Ishikawa (cell line): ENCODE measurements around the gene ASCL2.
A peak's percentile ranks its signal among the peaks of the same experiment; 100 is the strongest.

Source experiments
- CEBPB ChIP-seq: IDR thresholded peaks from 2 replicates; pipeline ENCODE4 v1.6.1; 2012
- CREB1 ChIP-seq: IDR thresholded peaks from 2 replicates; pipeline ENCODE4 v1.6.1; 2012; ENCODE audit warnings: low read depth
- EGR1 ChIP-seq: IDR thresholded peaks from 2 replicates; pipeline ENCODE4 v1.6.1; 2012
- EP300 ChIP-seq: IDR thresholded peaks from 2 replicates; pipeline ENCODE4 v1.6.1; 2012; ENCODE audit warnings: borderline replicate concordance
- FOXM1 ChIP-seq: IDR thresholded peaks from 2 replicates; pipeline ENCODE4 v1.6.1; 2012; ENCODE audit warnings: low read depth, borderline replicate concordance
- MAX ChIP-seq: IDR thresholded peaks from 2 replicates; pipeline ENCODE4 v1.6.1; 2012
- NFIC ChIP-seq: IDR thresholded peaks from 2 replicates; pipeline ENCODE4 v1.6.1; 2012
- RAD21 ChIP-seq: IDR thresholded peaks from 2 replicates; pipeline ENCODE4 v1.6.1; 2012; ENCODE audit warnings: low read depth
- TAF1 ChIP-seq: IDR thresholded peaks from 2 replicates; pipeline ENCODE4 v1.6.1; 2012; ENCODE audit warnings: low read depth, mild to moderate bottlenecking
- TCF12 ChIP-seq: IDR thresholded peaks from 2 replicates; pipeline ENCODE4 v1.6.1; 2012; ENCODE audit warnings: low read depth
- TEAD4 ChIP-seq: IDR thresholded peaks from 2 replicates; pipeline ENCODE4 v1.6.1; 2012
- YY1 ChIP-seq: IDR thresholded peaks from 2 replicates; pipeline ENCODE4 v1.6.1; 2012; ENCODE audit warnings: low read depth
- ZBTB7A ChIP-seq: IDR thresholded peaks from 2 replicates; pipeline ENCODE4 v1.6.1; 2012; ENCODE audit warnings: low read depth
- TF ChIP-seq, protein P1 (sequence below): IDR thresholded peaks from 2 replicates; pipeline ENCODE4 v1.6.1; 2012
- TF ChIP-seq, protein P2 (sequence below): IDR thresholded peaks from 2 replicates; pipeline ENCODE4 v1.6.1; 2012; ENCODE audit warnings: low read depth, mild to moderate bottlenecking

Gene ASCL2

DNA sequence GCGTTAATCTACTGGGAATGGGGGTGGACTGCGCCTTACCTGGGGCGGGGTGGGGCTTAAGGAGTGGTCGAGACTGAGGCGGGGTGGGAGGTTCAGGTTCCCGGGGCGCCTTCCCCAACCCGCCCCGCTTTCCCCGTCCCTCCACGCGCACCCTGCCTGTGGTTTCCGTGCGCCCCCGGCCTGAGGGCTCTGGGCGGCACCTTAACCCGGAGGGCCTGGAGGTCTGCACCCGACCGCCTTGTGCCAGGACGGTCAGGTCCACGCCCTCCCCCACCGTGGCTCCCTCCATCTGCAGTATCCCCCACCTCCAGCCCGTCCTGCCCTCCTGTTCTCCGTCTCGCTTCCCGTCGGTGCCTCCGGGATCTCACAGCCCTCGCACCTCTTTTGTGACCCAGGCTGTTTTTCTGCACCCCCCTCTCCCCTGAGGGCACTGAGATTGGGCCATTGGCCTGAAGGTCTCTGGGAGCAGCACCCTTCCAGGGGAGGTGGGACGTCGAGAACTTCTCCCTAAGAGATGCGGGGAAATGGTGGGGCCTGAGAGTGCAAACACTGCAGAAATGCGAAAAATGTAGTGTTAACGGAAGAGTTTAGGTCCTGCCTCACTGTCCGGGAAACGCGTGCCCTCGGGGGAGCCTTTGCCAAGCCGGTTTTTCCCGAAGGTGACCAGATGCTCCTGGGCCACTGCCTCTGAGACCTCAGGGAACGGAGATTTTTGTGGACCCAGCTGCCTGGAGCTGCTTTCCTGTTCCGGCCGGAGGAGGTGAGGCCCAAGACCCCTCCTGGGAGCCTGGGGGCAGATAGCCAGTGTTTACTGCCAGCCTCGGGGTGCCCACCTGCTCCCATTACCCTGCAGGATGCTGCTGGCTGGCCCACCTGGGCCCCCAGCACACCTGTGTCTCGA is 1.2 kb upstream of the ASCL2 start:
- TF ChIP-seq, protein P1, sequence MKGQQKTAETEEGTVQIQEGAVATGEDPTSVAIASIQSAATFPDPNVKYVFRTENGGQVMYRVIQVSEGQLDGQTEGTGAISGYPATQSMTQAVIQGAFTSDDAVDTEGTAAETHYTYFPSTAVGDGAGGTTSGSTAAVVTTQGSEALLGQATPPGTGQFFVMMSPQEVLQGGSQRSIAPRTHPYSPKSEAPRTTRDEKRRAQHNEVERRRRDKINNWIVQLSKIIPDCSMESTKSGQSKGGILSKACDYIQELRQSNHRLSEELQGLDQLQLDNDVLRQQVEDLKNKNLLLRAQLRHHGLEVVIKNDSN: no peak
- TF ChIP-seq CREB1: no peak
- TF ChIP-seq MAX: no peak
- no peak for TF ChIP-seq EP300
- no peak for TF ChIP-seq ZBTB7A
- TF ChIP-seq, protein P2, sequence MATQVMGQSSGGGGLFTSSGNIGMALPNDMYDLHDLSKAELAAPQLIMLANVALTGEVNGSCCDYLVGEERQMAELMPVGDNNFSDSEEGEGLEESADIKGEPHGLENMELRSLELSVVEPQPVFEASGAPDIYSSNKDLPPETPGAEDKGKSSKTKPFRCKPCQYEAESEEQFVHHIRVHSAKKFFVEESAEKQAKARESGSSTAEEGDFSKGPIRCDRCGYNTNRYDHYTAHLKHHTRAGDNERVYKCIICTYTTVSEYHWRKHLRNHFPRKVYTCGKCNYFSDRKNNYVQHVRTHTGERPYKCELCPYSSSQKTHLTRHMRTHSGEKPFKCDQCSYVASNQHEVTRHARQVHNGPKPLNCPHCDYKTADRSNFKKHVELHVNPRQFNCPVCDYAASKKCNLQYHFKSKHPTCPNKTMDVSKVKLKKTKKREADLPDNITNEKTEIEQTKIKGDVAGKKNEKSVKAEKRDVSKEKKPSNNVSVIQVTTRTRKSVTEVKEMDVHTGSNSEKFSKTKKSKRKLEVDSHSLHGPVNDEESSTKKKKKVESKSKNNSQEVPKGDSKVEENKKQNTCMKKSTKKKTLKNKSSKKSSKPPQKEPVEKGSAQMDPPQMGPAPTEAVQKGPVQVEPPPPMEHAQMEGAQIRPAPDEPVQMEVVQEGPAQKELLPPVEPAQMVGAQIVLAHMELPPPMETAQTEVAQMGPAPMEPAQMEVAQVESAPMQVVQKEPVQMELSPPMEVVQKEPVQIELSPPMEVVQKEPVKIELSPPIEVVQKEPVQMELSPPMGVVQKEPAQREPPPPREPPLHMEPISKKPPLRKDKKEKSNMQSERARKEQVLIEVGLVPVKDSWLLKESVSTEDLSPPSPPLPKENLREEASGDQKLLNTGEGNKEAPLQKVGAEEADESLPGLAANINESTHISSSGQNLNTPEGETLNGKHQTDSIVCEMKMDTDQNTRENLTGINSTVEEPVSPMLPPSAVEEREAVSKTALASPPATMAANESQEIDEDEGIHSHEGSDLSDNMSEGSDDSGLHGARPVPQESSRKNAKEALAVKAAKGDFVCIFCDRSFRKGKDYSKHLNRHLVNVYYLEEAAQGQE: no peak
- TF ChIP-seq TEAD4: no peak
- no peak for TF ChIP-seq NFIC
- TF ChIP-seq RAD21: no peak
- TF ChIP-seq CEBPB: no peak
- TF ChIP-seq EGR1: no peak
- TF ChIP-seq TCF12: no peak
- TF ChIP-seq YY1: no peak
- no peak for TF ChIP-seq FOXM1
- no peak for TF ChIP-seq TAF1

DNA sequence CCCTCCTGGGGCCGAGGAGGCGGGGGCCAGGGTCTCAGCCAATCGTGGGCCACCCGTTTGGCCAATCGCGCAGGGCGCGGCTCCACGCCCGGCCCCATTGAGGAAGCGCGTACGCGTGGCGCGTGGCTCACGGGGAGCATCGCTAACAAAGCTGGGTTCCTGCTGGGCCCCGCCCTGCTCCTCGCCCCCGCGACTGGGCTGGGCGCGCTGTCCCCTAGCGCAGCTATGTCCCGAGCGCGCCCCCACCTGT is 614 bp upstream of the ASCL2 start:
- TF ChIP-seq EGR1 (0 out of 2 replicates have a peak, but pooled peaks have one; percentile 46), CREB1 (no peak)

- TF ChIP-seq EGR1 (no peak), NFIC (no peak), TCF12 (no peak), YY1 (no peak), TAF1 (no peak), CEBPB (no peak), EP300 (no peak), RAD21 (peak; percentile 28; the same call in 1 of the 2 replicates), ZBTB7A (no peak), FOXM1 (no peak), TEAD4 (no peak), MAX (peak; percentile 95), CREB1 (no peak)
- TF ChIP-seq, protein P1: peak; percentile 55; the same call in 1 of the 2 replicates
- TF ChIP-seq, protein P2: no peak
Measured at GRCh38 chr11:2269601-2270321, 627 bp downstream of the ASCL2 start.

- TF ChIP-seq TCF12 (no peak; the same call in 1 of the 2 replicates), ZBTB7A (no peak; the same call in 1 of the 2 replicates), NFIC (no peak), YY1 (no peak), CREB1 (no peak), EP300 (no peak), EGR1 (no peak), MAX (peak; percentile 12; the same call in 1 of the 2 replicates), RAD21 (no peak), TAF1 (no peak), CEBPB (peak; percentile 64), FOXM1 (no peak), TEAD4 (no peak)
- TF ChIP-seq, protein P2: no peak
- TF ChIP-seq, protein P1: no peak
Measured at GRCh38 chr11:2268729-2269600, 1.4 kb downstream of the ASCL2 start.
